ENCODE measurements around the gene ARHGAP5. TPM values are rescaled to one million over a fixed set of nuclear protein-coding genes. Genes with fewer than 3 reads are reported as not detected.

Gene ARHGAP5
- polyA plus RNA-seq, 1 experiment = 45.6 TPM

DNA sequence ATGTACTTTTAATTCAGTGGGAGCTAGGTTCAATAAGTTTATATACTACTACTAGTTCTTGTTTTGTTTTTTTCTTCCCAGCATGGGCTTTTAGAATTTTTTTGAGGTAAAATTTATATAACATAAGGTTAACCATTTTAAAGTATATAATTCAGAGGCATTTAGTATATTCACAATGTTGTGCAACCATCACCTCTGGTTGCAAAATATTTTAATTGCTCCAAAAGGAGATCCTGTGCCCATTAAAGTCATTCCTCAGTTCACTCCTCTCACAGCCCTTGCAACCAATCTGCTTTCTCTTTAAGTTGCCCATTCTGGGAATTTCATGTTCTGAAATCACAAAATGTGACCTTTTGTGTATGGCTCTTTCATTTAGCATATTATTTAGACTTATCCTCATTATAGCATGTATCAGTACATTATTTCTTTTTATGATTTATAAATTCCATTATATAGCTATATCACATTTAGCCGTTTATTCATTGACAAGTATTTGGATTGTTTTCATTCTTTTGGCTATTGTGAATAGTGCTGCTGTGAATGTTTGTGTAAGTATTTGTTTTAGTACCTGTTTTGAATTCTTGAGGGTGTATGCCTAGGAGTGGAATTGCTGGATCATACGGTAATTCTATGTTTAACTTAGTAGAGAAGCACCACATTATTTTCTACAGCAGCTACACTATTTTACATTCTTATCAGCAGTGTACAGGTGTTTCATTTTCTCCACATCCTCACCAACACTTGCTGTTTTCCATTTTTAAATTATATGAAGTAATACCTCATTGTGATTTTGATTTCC lies 59.1 kb downstream of the ARHGAP5 start:
- H3K9me3 ChIP-seq (ENCODE audit: control insufficient read depth, insufficient read depth, low read length) = peaks cover 9% of the 10 kb centered on the region
- ChIA-PET POLR2A (no interaction called here), CTCF (no interaction called here)
- no peak for DNase-seq (ENCODE audit: low read depth, low spot score)
- no peak overlapping the region for H3K27ac ChIP-seq (ENCODE audit: low read depth, low read length)
- TF ChIP-seq, protein P1, sequence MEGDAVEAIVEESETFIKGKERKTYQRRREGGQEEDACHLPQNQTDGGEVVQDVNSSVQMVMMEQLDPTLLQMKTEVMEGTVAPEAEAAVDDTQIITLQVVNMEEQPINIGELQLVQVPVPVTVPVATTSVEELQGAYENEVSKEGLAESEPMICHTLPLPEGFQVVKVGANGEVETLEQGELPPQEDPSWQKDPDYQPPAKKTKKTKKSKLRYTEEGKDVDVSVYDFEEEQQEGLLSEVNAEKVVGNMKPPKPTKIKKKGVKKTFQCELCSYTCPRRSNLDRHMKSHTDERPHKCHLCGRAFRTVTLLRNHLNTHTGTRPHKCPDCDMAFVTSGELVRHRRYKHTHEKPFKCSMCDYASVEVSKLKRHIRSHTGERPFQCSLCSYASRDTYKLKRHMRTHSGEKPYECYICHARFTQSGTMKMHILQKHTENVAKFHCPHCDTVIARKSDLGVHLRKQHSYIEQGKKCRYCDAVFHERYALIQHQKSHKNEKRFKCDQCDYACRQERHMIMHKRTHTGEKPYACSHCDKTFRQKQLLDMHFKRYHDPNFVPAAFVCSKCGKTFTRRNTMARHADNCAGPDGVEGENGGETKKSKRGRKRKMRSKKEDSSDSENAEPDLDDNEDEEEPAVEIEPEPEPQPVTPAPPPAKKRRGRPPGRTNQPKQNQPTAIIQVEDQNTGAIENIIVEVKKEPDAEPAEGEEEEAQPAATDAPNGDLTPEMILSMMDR (IDR thresholded peaks at IDR 0.05; ENCODE audit: low read depth, low read length) = no peak
- no peaks in the 10 kb centered on the region for H3K27me3 ChIP-seq (ENCODE audit: control insufficient read depth, insufficient read depth, low read length)
- H3K4me3 ChIP-seq (ENCODE audit: low read depth, low read length) = no peak overlapping the region

DNA sequence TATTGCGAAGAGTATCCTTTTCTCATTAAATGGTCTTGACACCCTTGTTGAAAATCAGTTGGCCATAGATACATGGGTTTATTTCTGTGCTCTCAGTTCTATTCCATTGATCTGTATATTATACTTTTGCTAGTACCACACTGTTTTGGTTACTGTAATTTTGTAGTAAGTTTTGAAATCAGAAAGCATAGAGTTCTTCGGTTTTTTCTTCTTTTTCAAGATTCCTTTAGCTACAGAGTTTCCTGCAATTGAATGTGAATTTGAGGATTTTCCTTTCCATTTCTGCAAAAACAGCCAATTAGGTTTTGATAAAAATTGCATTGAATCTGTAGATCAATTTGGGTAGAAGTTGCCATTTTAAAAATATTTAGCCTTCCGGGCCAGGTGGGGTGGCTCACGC lies 60.2 kb downstream of the ARHGAP5 start:
- Histone ChIP-seq H3K27me3 (ENCODE audit: control insufficient read depth, insufficient read depth, low read length) (no peaks in the 10 kb centered on the region), H3K27ac (ENCODE audit: low read depth, low read length) (no peak overlapping the region), H3K4me3 (ENCODE audit: low read depth, low read length) (no peak overlapping the region), H3K9me3 (ENCODE audit: control insufficient read depth, insufficient read depth, low read length) (peaks cover 9% of the 10 kb centered on the region)
- DNase-seq (ENCODE audit: low read depth, low spot score) = no peak
- CTCF ChIA-PET = no interaction called here
- TF ChIP-seq, protein P1 (IDR thresholded peaks at IDR 0.05; ENCODE audit: low read depth, low read length) = no peak
- POLR2A ChIA-PET = no interaction called here

DNA sequence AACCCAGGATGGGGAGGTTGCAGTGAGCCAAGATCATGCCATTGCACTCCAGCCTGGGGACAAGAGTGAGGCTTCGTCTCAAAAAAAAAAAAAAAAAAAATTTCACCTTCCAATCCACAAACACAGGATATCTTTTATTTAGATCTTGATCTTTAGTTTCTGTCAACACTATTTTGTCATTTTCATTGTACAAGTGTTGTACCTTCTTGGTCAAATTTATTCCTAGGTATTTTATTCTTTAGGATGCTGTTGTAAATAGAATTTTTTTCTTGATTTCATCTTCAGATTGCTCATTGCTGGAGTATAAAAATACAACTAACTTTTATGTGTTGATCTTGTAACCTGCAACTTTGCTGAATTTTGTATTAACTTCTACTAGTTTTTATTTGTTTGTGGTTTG lies 60.8 kb downstream of the ARHGAP5 start:
- POLR2A ChIA-PET = no interaction called here
- no peak for DNase-seq (ENCODE audit: low read depth, low spot score)
- CTCF ChIA-PET = no interaction called here
- no peaks in the 10 kb centered on the region for H3K27me3 ChIP-seq (ENCODE audit: control insufficient read depth, insufficient read depth, low read length)
- H3K9me3 ChIP-seq (ENCODE audit: control insufficient read depth, insufficient read depth, low read length) = peaks cover 9% of the 10 kb centered on the region
- H3K27ac ChIP-seq (ENCODE audit: low read depth, low read length) = no peak overlapping the region
- no peak overlapping the region for H3K4me3 ChIP-seq (ENCODE audit: low read depth, low read length)
- TF ChIP-seq, protein P1 (IDR thresholded peaks at IDR 0.05; ENCODE audit: low read depth, low read length) = no peak

DNA sequence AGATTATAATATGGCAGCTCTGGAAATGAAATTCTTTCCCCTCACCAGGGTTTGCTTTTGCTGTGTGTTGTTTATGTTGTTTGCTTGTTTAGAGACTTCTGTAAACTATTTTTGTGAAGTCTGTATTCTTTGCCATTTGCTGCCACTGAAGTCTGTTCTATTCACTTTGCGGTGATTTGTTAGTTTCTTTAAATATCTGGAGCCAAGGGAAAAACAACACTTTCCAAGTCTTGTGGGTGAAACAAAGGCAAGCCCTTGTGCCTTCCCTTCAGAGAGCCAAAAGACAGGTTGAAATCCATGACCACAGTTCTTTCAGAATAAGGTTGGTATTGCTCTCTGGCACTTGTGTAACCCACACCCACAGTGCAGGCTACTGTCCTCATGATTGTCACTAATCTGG lies 65.2 kb downstream of the ARHGAP5 start:
- H3K4me3 ChIP-seq (ENCODE audit: low read depth, low read length) = no peak overlapping the region
- peaks cover 9% of the 10 kb centered on the region for H3K9me3 ChIP-seq (ENCODE audit: control insufficient read depth, insufficient read depth, low read length)
- TF ChIP-seq, protein P1 (IDR thresholded peaks at IDR 0.05; ENCODE audit: low read depth, low read length) = no peak
- DNase-seq (ENCODE audit: low read depth, low spot score) = no peak
- H3K27me3 ChIP-seq (ENCODE audit: control insufficient read depth, insufficient read depth, low read length) = no peaks in the 10 kb centered on the region
- ChIA-PET CTCF (no interaction called here), POLR2A (no interaction called here)
- H3K27ac ChIP-seq (ENCODE audit: low read depth, low read length) = no peak overlapping the region

DNA sequence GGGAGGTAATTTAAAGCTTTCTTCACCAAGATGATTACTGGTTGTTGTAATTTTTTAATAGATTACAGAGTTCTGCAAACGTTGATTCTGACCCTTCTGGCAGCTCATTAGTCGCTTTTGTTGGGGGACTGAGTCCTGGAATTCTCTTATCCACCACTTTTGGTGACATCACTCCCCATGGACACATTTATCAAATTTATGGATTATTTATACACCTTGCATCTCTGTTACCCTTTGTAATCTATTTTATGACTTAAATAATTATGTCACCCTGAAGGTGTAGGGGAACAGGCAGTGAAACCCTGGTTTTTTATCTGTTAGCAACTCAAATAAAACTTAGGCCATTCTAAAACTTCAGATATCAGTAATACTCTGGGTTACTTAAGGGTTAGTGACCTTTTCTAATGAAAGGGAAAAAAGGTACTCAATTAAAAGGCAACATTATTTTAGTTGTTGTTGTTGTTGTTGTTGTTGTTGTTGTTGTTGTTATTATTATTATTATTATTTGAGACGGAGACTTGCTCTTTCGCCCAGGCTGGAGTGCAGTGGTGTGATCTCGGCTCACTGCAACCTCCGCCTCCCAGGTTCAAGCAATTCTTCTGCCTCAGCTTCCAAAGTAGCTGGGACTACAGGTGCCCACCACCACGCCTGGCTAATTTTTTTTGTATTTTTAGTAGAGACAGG lies 65.8 kb downstream of the ARHGAP5 start:
- Histone ChIP-seq H3K4me3 (ENCODE audit: low read depth, low read length) (no peak overlapping the region), H3K9me3 (ENCODE audit: control insufficient read depth, insufficient read depth, low read length) (peaks cover 5% of the 10 kb centered on the region), H3K27ac (ENCODE audit: low read depth, low read length) (no peak overlapping the region), H3K27me3 (ENCODE audit: control insufficient read depth, insufficient read depth, low read length) (no peaks in the 10 kb centered on the region)
- CTCF ChIA-PET = no interaction called here
- DNase-seq (ENCODE audit: low read depth, low spot score) = no peak
- TF ChIP-seq, protein P1 (IDR thresholded peaks at IDR 0.05; ENCODE audit: low read depth, low read length) = no peak
- POLR2A ChIA-PET = no interaction called here

All from AG04450 (cell line).